Upper lobe of left lung (tissue), 4 donors: ENCODE measurements around the gene CDC25B.

Source experiments
- CTCF ChIP-seq, 6 experiments: fragments of 450-650 bp in 4 of 6; fragments of 200-600 bp in 2 of 6; sonication (generic) in 2 of 6; IDR thresholded peaks; one replicate each; pipeline ENCODE4 v1.5.1; 2016 to 2019; ENCODE audit warnings: antibody characterized with exemption in 6 of 6
- EP300 ChIP-seq, 4 donors: sonication (generic); formaldehyde crosslinking; IDR thresholded peaks; one replicate each; pipeline ENCODE4 v1.5.1; 2017; ENCODE audit warnings: antibody characterized with exemption in 4 of 4, control low read depth in 2 of 4

GRCh38 chr20:3796477-3797225 is 541 bp downstream of the CDC25B start:
- no peak for TF ChIP-seq EP300 (IDR thresholded peaks at IDR 0.05)
- no peak for TF ChIP-seq CTCF (IDR thresholded peaks at IDR 0.05)
